HG02973 (cell line): ENCODE data around the gene KREMEN2.
"Not testable (repeated sequence)": the region's sequence is repeated elsewhere in the genome, so short reads cannot be mapped to it uniquely, and the experiment has no call there.

Source experiments
- ATAC-seq: cut with Tn5 transposase; IDR thresholded peaks from one replicate; pipeline ENCODE4 v1.9.1; 2021; ENCODE audit warnings: moderate library complexity; ENCODE audit not compliant: unreplicated experiment

Gene KREMEN2, protein sequence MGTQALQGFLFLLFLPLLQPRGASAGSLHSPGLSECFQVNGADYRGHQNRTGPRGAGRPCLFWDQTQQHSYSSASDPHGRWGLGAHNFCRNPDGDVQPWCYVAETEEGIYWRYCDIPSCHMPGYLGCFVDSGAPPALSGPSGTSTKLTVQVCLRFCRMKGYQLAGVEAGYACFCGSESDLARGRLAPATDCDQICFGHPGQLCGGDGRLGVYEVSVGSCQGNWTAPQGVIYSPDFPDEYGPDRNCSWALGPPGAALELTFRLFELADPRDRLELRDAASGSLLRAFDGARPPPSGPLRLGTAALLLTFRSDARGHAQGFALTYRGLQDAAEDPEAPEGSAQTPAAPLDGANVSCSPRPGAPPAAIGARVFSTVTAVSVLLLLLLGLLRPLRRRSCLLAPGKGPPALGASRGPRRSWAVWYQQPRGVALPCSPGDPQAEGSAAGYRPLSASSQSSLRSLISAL

DNA sequence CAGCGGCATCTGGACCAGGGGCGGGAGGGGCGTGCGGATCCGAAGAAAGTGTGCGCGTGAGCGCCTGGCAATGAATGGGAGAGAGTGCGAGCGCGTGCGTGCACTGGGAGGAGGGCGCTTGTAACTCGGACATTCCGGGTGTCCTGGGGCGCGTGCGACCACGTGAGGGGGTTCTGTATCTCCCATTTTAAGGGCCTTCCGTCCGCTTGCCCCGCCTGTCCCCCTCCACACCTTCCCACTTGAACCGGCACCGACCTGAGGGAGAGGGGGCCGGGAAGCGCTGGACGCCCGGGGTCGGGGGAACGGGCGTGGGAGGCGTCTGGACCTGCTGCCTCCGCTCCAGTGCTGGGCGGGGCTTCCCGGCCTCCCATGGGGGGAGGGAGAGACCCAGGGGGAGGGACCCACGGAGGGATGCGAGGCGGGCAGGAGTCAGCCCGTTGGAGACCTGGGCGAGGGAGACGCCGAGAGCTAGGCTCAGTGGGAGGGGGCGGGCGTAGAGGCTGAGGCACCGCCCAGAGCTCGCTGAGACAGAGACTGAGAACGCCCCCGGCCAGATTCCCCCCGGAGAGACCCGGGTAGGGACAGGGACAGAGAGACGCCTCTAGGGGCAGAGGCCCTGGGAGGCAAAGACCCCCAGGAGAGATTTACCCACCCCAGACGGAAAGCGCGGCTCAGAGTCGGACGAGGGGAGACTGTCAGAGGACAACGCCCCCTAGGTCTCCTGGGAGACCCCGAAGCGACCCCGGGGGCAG lies at the start of gene KREMEN2:
TSS of gene KREMEN2 (plus strand) at position 553 of the 752 bp plus-strand sequence. CDS start 246 bp downstream, outside the sequence.
- ATAC-seq = no peak

DNA sequence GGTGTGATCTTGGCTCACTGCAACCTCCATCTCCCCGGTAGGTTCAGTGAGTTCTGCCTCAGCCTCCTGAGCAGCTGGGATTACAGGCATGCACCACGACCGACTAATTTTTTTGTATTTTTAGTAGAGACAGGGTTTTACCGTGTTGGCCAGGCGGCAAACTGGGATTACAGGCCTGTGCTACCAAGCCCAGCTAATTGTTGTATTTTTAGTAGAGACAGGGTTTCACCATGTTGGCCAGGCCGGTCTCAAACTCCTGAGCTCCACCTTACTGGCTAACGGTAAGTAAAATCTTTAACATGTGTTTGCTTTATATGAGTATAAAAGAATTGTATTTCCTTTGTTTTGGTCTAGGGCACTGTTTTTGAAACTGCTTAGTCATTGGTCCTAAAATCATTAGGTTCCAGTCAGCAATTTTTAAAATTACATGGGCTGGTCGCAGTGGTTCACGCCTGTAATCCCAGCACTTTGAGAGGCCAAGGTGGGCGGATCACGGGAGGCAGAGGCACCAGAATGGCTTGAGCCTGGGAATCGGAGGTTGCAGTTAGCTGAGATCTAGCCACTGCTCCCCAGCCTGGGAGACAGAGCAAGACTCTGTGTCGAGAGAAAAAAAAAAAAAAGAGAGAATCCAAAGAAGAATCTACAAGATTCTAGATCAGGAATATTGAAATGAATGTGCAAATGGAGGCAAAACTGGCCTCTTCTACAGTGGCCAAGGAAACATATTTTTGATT lies 48.7 kb upstream of the KREMEN2 start:
- no peak for ATAC-seq

DNA sequence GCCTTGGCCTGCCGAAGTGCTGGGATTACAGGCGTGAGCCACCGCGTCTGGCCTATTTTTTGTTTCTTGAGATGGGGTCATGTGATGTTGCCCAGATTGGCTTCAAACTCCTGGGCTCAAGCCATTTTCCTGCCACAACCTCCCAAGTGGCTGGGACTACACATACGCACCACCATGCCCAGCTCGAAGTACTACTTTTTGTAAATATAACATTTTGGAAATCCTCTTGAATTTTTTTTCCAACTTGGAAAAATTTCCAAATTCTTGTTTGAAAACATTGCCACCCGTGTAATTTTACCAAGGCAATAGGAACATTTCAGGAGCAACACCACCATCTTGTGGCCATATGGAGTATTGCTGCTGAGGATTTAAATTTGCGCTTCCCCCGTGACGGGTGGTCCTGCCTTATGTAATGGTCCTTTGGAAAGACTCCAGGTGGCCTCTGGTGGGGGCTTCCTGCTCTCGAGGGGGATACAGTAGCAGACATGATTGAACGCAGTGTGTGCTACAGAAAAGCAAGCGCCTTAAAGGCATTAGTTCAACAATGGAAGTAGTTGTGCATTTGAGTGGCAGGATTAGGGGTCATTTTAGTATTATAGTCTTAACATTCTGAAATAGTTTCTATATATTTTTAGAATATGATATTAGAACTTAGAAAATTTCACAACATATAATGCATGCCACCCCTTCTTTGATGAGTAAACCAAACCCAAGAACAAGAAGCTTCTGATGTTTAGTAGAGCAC lies 44.4 kb upstream of the KREMEN2 start:
- ATAC-seq = no peak

DNA sequence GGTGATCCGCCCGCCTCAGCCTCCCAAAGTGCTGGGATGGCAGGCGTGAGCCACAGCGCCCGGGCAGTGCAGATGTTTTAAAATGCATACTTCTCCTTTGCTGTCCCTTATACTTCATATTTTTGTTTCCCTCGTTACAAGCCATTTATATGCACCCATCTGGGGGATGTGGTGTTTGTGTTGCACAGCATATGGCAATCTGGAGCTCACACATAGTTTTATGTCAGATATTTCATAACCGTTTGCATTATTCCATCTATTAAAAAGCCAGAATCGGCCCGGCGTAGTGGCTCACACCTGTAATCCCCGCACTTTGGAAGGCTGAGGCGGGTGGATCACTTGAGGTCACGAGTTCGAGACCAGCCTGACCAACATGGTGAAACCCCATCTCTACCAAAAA lies 40.6 kb upstream of the KREMEN2 start:
- no peak for ATAC-seq

DNA sequence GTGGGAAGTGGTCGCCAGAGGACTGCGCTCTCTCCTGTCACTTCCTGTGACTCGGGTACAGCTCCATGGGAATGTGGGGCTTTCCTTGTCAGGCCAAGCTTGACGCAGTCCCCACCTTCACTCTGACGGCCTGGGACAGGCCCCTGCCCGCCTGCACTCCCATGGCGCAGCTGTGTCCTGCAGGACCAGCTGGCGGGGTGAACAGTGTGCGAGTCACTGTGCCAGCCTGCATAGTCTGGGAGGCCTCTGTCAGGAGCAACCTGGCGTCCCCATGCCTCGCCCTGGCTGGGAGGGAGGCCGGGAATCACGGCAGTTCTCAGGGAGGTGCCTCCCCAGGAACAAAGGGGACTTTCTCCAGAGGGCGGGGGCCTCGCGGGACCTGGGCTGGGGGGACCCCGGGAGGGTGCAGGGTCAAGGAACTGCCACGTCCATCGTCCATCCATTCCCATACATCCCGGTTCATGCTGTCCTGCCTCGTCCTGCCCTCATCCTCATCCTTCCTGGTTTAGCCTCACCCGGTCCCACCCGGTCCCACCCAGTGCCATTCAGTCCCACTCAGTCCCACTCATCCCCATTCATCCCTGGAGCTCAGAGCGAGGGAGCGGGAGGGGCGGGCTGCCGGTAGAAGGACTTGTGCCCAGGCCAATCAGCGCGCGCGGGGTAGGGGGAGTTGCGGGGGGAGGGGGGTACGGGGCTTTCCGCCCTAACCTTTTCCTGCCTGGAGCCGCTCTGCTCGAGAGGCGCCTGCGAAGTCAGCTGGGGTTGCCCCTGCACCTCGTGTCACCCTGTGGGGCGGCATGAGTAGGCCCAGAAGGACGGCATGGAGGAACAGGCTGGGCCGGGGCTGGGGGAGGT lies 38.9 kb upstream of the KREMEN2 start:
- ATAC-seq = no peak

DNA sequence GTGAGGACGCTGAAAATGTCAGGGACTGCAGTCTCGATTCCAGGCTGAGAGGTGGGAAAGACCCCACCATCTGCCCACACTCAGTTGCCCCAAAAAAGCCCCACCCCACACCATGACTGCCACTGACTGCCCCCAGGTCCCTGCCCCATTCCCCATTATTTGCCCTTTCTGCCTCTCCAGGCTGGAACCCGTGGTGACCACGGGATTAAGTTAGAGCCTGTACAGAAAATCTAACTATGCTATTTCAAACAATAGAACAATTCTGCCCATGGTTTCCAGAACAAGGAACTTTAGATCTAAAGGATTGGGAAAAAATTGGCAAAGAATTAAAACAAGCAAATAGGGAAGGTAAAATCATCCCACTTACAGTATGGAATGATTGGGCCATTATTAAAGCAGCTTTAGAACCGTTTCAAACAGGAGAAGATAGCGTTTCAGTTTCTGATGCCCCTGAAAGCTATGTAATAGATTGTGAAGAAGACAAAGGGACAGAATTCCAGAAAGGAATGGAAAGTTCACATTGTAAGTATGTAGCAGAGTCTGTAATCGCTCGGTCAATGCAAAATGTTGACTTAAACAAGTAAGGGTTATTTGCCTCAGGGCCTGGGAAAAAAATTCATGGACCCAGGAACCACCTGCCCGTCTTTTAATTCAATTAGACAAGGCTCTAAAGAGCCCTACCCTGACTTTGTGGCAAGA lies 38.0 kb upstream of the KREMEN2 start:
- no peak for ATAC-seq

DNA sequence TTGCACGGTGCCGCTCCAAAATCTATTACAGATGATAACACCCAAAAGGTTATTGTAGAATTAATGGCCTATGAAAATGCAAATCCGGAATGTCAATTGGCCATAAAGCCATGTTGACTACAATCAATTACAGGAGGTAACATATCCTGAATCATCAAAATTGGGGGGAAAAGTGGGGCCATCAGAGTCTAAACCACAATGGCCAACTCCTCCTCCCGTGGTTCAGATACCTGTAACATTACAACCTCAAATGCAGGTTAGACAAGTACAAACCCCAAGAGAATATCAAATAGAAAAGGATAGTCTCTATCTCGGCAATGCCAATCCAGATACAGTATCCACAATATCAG lies 37.5 kb upstream of the KREMEN2 start:
- ATAC-seq = no peak

DNA sequence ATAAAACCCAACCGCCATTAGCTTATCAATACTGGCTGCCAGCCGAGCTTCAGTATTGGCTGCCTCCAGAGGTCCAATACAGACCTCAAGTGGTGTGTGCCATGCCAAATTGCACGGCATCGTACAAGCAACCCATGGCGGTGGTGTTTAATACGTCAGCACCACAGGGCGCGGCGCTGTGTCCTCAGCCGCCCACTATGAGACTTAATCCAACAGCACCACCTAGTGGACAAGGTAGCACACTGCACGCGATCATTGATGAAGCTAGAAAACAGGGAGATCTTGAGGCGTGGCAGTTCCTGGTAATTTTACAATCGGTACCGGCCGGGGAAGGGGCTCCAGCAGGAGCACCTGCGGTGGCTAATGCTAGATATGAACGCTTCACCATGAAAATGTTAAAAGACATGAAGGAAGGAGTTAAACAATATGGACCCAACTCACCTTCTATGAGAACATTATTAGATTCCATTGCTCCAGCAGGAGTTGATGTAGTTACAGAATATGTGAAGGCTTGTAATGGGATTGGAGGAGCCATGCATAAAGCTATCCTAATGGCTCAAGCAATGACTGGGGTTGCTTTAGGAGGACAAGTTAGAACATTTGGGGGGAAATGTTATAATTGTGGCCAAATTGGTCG lies 36.9 kb upstream of the KREMEN2 start:
- ATAC-seq = no peak

DNA sequence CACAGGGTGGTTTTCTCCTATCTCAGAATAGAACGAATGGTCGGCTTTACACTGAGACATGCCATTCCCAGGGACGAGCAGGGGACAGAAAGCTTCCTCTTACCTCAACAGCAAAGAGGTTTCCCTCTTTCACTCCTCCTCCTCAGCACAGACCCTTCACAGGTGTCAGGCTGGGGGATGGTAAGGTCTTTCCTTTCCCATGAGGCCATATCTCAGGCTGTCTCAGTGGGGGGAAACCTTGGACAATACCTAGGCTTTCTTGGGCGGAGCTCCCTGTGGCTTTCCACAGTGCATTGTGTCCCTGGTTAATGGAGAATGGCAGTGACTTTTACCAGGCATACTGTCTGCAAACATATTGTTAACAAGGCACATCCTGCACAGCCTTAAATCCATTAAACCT lies 35.9 kb upstream of the KREMEN2 start:
- not testable (repeated sequence) for ATAC-seq

DNA sequence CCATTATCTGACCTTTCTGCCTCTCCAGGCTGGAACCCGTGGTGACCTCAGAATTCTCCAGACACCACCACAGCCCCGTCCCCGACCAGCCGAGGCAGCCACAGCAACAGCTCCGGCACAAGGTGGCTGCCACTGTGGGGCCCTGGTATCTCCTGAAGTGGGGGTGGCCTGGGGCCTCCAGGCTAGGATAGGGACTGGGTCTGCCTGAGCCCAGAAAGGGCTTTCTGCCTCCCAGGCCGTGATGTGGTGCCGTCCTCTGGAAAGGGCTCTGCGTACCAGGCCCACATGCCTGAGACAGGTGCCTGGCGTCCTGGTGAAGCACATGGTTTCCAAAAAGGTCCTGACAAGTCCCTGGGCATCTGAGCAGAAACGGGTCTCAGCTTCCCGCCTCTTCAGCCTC lies 35.3 kb upstream of the KREMEN2 start:
- no peak for ATAC-seq

DNA sequence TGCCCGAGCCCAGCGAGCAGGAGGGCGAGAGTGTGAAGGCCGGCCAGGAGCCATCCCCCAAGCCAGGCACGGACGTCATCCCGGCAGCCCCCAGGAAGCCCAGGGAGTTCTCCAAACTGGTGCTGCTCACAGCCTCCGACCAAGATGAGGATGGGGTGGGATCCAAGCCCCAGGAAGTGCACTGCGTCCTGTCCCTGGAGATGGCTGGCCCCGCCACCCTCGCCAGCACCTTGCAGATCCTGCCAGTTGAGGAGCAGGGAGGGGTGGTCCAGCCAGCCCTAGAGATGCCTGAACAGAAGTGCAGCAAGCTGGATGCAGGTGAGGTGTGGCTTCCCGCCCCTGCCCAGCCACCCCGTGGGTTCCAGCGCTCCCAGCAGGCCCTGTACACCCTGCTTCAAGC lies 34.4 kb upstream of the KREMEN2 start:
- no peak for ATAC-seq

DNA sequence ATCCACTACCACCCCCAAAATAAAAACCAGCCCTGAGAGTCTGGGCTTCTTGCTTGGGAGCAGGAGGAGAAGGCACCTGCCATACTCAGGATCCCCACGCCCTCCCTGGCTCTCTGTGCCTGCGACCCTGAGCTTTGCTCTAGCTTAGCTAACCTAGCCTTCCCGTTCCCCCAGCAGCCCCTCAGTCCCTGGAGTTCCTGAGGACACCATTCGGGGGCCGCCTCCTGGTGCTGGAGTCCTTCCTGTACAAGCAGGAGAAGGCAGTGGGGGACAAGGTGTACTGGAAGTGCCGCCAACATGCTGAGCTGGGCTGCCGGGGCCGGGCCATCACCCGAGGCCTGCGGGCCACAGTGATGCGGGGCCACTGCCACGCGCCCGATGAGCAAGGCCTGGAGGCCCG lies 33.8 kb upstream of the KREMEN2 start:
- ATAC-seq = no peak

DNA sequence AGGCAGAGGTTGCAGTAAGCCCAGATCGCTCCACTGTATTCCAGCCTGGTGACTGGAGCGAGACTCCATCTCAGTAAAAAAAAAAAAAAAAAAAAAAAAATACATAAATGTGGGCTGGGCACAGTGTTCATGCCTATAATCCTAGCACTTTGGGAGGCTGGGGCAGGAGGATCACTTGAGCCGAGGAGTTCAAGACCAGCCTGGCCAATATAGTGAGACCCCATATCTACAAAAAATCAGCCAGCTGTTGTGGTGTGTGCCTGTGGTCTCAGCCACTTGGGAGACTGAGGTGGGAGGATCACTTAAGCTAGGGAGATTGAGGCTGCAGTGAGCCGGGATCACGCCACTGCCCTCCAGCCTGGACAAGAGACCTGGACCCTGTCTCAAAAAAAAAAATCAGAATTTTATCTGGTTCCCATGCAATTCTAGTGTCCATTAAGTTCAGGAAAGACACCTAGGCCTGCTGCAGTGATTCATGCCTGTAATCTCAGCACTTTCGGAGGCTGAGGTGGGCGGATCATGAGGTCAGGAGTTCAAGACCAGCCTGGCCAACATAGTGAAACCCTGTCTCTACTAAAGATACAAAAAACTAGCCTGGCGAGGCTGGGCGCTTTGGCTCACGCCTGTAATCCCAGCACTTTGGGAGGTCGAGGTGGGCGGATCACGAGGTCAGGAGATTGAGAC lies 32.7 kb upstream of the KREMEN2 start:
- not testable (repeated sequence) for ATAC-seq

DNA sequence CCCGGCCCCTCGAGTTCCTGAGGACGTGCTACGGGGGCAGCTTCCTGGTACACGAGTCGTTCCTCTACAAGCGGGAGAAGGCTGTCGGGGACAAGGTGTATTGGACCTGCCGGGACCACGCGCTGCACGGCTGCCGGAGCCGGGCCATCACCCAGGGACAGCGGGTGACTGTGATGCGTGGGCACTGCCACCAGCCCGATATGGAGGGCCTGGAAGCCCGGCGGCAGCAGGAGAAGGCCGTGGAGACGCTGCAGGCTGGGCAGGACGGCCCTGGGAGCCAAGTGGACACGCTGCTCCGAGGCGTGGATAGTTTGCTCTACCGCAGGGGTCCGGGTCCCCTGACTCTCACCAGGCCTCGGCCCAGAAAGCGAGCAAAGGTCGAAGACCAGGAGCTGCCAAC lies 30.9 kb upstream of the KREMEN2 start:
- ATAC-seq = no peak

DNA sequence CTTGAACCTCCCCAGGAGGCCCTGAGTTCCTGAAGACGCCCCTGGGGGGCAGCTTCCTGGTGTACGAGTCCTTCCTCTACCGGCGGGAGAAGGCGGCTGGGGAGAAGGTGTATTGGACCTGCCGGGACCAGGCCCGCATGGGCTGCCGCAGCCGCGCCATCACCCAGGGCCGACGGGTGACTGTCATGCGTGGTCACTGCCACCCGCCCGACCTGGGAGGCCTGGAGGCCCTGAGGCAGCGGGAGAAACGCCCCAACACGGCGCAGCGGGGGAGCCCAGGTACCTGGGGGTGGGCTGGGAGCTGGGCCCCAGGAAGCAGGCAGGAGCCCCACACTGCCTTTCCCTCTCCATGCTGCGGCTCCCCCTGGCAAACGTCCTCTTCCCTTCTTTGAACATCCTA lies 30.4 kb upstream of the KREMEN2 start:
- no peak for ATAC-seq

DNA sequence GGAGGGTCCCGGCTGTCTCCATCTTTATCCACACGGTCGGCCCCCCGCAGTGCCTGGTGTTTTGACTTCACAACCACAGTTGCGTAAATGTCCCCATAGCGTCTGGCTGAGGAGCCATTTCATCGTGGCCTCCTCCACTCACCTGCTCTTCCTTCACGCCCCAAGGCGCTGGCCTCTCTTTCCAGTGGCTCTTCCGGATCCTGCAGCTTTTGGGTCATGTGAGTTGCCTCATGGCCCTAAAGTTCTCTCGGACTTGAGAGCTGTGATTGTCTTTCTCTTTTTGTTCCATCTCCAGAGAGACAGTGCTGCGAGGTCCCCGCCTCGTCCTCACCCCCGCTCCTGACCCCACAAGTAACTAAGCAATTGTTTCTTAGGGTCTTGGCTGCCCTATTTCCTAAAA lies 29.6 kb upstream of the KREMEN2 start:
- ATAC-seq = no peak

DNA sequence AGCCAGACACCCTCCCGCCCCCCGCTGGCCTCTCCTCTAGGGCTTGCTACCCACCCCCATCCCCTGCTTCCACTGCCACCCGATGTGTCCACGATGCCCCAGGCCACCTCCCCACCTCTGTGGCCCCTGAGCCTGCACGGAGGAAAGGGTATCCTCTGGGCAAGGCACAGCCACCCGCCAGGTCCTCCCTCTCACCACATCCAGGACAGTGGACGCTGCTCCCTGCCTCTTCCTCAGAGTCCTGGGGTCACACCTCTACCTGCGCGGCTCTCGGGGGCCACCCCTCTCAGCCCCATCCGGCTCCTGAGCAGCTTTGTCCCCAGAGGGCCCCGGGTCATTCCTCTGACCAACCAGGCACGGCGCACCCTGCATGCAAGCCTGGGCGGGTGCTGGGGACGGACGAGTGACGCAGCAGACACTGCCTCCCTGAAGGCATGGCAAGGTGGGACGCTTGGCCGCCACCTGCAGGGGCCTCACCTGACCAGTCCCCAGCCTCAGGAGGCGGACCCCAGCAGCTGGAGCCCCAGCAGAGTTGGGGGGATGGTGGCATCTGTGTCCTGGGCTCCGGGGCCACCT lies 27.6 kb upstream of the KREMEN2 start:
- ATAC-seq = no peak

DNA sequence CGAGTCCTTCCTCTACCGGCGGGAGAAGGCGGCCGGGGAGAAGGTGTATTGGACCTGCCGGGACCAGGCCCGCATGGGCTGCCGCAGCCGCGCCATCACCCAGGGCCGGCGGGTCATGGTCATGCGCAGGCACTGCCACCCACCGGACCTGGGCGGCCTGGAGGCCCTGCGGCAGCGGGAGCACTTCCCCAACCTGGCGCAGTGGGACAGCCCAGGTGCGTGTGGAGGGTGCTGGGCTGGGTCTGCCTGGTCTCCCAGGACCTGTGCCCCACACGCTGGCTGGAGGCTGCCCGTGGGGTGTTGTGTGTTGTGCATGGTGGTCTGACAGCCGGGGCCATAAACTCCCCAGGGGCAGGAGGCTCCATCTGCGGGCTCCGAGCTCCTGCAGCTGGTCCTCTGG lies 26.9 kb upstream of the KREMEN2 start:
- no peak for ATAC-seq
